Left ventricle myocardium superior (tissue), 1 donor: ENCODE results near the gene ZNF518B. TPM values are rescaled to one million over a fixed set of nuclear protein-coding genes. Genes with fewer than 3 reads are reported as not detected.
"Not testable (repeated sequence)": the region's sequence is repeated elsewhere in the genome, so short reads cannot be mapped to it uniquely, and the experiment has no call there.

Source experiments
- ATAC-seq: fragments of 200-7000 bp; cut with Tn5 transposase; one replicate; pipeline ENCODE4 v1.9.1; 2020; ENCODE audit warnings: mild to moderate bottlenecking, moderate library complexity
- DNase-seq: peaks from one replicate; pipeline ENCODE4 v3.0.0-alpha.2; 2020
- intact Hi-C: fragments of 100-400 bp; cut with micrococcal nuclease; formaldehyde crosslinking; loops from one replicate; pipeline ENCODE4 v1.11.0; 2022
- total RNA-seq: library from RNA; stranded (reverse); fragmentation: NEBNext Ultra II Directional; extraction: Animal tissue kit (Norgen Biotek cat#: 25700); gene quantifications from one replicate; pipeline ENCODE4 v1.2.1, GENCODE V29; 2021
- donor health status: DM: no; HTN: yes; CAD: no; lungs with severe emphysema.

ZNF518B gene
- total RNA-seq, 1 donor from 2014 or later = 21.8 TPM

DNA sequence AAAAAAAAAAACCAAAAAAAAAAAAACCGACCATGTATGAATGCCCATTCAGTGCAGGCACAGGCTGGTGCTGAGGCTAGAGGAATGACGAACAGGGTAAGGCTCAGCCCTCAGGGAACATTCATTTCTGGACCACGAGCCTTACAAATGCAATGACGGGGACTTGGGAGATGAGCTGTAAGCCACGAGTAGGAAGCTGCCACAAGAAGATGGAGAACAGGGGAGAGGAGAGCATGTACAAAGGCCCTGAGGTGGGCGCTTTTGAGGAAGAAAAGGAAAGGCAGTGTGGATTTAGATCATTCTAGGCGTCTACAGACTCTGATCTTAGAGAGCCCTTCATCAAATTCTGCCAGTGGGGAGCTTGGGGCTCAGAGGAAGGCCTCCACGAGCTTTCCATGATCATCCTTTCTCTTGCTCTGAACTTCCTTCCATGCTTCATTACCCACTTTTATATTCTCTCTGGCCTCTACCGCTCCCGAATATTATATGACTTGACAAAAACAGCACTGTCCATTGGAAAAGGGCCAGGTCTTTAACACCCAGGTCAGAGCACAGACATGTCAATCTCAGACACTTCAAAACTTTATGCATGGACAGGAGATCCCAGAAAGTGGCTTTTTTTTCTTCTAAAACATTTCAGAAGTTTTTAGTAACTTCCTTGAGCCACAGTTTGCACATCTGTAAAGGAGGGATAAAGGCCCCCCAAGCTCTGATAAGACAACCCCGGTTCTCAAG lies 3.3 kb upstream of the ZNF518B start:
- intact Hi-C loops = no loop called here
- ATAC-seq = no peak

DNA sequence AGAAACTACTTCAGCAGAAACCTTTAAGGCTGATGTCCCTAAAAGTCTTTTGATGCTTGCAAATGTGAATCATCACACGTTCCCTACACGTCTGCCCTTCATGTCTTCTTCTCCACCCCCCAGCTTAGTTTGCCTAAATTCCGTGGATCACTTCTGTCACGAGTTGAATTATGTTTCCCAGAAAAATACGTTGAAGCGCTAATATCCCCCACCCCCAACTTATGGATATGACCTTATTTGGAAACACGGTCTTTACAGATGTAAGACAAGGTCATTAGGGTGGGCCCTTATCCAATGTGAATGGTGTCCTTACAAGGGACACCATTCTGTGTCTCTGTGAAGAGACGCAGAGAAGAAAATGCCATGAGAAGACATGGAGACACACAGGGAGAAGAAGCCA lies 2.1 kb upstream of the ZNF518B start:
- intact Hi-C loops = no loop called here
- DNase-seq (no peak), ATAC-seq (no peak)

More for the DNA sequence above, 3.3 kb upstream of the ZNF518B start:
- DNase-seq = no peak

DNA sequence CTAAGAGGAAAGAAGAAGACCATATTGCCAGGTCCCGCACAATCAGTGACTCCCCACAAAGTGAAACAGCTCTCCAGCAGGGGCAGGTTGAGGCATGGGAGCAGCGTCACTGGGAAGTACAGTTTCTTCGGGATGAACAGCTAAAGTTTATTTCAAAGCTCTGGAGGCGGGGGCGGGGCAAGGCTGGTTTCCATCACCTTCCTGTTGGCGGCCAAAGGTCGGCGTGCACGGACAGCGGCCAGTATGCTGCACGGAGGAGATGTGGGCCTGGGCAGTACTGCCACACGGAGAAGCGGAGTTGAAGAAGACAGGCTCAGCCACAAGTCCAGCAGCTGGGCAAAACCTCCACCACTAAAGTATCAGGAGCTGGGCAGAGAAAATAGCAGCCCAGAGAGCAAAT lies 951 bp upstream of the ZNF518B start:
- no peak for DNase-seq
- intact Hi-C loops = no loop called here
- ATAC-seq = no peak

DNA sequence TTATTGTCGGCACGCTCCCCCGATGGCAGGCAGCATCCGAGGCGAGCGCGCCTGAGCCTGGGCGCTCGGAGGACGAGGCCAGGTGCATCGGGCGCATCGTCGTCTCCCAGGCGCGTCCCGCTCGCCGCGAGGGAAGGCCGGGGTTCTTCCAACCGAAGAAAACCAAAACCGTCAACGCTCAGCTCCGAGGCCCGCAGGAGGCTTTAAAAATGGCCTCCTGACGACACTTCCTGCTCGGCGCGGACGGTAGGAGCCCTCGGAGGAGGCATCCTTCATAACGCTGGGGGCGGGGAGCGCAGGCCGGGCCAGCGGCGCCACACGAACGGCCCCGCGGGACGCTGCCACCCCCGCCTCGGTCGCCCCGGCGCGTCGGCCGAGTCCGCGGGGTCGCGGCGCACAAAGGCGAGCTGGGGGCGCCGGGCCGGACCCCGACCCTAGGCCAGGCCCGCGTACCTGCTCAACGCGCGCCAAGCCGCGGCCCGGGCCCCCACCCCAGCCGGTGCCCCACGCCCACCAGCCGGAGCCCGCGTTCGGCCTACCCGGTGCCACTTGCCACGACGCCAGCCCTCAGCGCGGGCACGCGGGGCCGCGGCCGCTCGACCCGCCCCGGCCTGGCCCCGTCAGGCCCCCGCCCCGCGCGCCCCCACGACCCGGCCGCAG lies 501 bp downstream of the ZNF518B start:
- intact Hi-C loops = no loop called here
- peak; percentile 58 for ATAC-seq
- DNase-seq = peak; percentile 75

DNA sequence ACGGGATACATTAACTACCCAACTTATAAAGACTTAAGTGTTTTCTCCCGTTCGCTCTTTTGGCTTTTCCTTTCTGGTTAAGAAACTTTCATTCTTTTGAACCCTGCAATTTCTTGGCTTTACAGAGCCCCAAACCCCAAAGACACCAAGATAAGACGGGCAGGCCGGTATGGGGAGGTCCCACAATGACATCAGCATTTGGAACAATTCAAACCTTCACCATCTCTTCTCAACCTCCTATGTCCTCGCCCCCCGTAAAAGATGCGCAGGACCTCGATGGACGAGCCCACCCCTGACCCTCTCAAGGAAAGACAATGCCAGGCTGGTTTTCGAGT lies 999 bp downstream of the ZNF518B start:
- no peak for ATAC-seq
- intact Hi-C loops = no loop called here
- no peak for DNase-seq

DNA sequence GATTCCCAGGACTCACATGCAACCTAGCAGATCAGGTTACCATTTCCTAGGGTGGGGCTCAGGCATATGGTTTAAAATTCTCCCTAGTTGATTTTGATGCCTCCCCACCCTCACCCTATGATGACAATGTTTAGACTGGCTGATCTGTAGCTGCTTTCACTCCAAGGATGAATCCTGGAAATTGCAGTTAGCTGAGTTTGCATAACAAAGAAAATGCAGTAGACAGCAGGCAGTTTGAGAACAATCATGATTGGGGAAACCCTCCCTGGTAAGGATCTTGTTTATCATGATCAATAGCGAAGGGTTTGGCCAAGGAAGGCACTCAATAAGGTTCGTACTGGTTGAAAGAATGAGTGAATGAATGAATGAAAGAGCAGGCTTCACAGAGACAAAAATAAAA lies 2.1 kb downstream of the ZNF518B start:
- DNase-seq (no peak), ATAC-seq (no peak)
- intact Hi-C loops = no loop called here

DNA sequence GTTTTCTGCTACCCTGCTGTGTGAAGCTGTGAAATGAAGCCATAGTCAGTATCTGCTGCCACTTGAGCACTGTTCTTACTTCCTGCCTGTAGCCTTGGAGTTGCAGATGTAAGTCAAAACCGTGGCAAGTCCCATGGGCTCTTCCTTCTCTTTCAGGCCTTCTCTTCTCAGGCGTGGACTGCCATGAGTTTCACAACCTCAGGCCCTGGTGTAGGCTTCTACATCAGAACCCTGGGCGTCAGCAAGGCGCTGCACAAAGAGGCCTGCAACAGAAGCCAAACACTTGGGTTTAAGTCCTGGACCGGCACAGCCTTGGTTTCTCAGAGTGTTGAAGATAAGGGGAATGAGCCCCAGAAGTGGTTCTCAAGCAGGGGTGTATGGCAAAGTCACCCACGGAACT lies 2.5 kb downstream of the ZNF518B start:
- intact Hi-C loops = no loop called here
- DNase-seq (no peak), ATAC-seq (no peak)

DNA sequence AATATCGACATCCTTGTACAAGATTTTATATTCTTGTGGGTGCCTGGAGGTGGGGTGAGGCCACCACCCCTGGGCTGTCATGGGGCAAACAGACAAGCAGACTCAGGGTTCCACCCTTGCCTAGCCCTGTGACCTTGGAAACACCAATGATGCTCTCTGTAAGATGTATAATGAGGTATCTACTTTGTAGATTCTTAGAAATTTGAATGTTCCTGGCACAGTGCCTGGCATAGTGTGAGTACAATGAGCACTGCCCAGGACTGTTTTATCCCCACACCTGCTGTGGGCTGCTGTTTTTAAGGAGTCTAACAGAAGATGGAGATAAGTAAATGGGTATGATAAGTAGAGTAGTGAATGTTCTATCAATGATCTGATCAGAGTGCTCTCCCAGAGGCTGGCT lies 3.1 kb downstream of the ZNF518B start:
- ATAC-seq (no peak), DNase-seq (no peak)
- intact Hi-C loops = no loop called here

DNA sequence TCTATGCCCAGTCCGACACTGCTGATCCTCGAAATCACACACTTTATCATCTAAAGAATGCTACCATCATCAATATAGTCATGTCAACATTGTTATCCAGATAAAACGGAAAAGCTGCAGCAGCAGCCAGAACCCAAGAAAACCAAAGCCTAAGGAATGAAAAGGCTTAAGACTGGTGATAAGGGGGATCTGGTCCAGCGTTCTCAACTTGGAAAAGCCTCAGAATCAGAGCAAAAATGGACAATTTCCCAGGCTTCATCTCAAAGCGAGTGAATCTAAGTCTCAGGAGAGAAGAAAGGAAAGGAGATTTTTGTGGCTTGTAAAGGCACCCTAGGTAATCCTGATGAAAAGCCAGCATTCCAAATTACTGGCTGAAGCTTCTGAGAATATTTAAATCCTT lies 8.2 kb downstream of the ZNF518B start:
- no peak for DNase-seq
- ATAC-seq = no peak
- intact Hi-C loops = no loop called here

DNA sequence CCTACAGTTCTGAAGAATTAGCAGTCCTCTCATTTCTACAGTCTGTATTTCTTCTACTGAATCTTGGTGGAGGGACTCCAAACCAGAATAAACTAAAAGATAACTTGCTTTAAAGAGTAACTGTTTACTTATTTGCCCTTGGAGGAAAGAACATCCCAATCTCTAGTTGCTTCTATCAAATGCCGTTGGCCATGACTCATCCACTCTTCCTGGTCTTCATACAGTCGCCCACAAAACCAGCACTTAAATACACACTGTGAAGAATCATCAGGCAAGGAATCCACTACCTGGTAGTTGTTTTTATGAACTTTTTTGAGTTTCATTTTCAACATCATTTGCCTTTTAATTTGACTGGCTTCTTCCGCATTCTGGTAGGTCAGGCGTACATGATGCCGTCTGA lies 14.2 kb downstream of the ZNF518B start:
- no peak for ATAC-seq
- intact Hi-C loops = no loop called here
- DNase-seq = no peak

DNA sequence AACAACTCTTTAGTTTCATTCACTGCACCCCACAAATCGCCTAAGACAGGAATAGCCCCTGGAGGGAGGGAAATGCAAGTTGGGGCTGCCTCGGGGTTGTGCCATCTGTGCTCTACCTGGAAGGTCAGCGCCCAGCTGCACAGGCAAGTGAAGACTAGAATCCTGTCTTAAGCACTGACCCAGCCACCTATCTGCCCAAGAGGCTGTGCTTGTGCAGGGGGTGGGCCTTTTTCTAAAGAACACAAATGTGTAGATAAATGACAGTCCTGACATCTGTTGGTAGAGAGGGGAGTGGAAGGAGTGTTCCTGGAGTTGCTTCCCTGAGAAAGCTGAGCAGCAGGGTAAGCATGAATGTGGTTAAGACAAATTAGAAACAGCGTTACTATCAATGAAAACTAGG lies 15.7 kb downstream of the ZNF518B start:
- DNase-seq (no peak), ATAC-seq (no peak)
- intact Hi-C loops = no loop called here

DNA sequence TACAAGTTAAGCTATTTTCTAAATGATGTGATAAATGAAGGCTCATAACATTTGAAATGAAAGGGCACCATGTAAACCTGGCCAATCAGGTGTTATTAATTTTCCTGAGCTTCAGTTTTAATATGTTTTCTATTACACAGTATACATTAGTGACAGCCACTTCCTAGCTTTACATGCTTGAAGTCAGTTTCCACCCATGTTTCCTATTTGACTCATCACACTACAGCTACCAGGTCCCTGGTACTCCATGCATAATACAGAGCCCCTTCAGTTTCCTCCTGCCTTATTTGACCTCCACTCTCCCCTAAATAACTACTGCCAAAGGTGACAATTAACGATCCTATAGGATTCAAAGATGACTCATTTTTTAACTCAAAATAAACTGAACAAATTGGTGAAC lies 18.3 kb downstream of the ZNF518B start:
- no peak for ATAC-seq
- no peak for DNase-seq
- intact Hi-C loops = no loop called here

DNA sequence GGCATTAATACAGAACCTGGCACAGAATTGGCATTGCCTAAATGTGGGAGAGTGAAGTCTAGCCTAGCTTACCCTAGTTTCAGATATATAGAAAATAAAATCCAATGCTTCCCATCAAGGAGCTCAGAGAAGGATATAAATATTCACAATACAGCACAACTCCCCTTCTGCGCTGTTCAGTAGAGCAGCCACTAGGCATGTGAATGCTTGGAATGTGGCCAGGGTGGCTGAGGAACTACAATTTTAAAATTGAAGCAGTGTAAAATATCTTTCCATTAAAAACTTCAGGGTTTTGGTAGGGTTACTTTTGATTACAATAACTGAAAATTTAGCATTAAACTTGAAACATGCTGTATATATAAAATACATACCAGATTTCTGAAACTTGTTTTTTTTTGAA lies 19.5 kb downstream of the ZNF518B start:
- DNase-seq (no peak), ATAC-seq (no peak)
- intact Hi-C loops = no loop called here

DNA sequence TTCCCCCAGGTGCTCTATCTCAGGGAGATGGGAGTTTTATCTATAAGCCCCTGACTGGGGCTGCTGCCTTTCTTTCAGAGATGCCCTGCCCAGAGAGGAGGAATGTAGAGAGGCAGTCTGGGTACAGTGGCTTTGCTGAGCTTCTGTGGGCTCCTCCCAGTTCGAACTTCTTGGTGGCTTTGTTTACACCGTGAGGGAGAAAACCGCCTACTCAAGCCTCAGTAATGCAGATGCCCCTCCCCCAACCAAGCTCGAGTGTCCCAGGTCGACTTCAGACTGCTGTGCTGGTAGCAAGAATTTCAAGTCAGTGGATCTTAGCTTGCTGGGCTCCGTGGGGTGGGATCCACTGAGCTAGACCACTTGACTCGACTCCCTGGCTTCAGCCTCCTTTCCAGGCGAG lies 29.5 kb downstream of the ZNF518B start:
- DNase-seq, ATAC-seq, intact Hi-C loops: not testable (repeated sequence)

DNA sequence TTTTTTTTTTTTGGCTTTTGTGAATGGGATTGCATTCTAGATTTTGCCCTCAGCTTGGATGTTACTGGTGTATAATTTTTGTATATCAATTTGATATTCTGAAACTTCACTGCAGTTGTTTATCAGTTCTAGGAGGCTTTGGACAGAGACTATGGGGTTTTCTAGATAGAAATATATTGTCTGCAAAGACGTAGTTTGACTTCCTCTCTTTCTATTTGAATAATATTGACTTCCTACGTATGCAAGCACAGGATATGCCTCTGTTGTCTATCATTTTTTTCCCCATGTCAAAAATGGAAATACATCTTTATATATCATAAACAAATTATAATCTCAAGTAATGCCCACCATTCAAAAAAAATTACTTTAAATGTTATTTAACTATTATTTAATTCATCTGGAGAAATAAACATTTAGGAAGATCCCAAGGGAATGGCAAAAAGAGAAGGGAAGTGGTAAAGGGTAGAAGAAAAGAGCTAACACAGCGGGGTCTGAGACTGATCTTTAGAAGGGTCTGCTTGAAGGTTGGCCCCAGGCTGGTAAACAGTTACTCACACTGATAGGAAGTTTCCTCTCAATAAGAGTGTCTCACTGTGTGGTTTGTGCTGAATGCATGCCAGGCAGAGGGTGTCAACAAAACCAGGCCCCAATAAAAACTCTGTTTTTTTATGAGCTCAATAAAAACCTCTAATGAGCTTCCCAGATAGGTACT lies 35.7 kb downstream of the ZNF518B start:
- no peak for ATAC-seq
- no peak for DNase-seq
- intact Hi-C loops = no loop called here

DNA sequence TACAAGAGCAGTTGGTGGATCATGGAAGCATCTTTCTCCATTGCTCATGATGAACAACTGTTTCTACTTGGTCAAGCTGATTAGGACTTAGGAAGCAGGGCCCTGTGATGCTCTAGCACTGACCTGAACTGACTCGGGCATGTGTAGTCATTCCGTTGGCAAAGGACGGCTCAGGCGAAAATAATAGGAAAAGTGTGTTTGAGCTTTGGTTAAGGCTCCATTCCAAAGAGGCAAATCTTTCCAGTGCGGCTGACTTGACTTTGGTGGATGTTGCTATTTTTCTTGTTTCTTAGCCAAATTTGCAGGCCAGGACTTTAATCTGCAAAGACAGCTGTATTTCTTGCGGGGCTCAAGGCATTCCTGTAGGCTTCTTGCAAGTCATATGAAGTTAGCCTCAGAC lies 39.5 kb downstream of the ZNF518B start:
- intact Hi-C loops = no loop called here
- DNase-seq (no peak), ATAC-seq (no peak)

DNA sequence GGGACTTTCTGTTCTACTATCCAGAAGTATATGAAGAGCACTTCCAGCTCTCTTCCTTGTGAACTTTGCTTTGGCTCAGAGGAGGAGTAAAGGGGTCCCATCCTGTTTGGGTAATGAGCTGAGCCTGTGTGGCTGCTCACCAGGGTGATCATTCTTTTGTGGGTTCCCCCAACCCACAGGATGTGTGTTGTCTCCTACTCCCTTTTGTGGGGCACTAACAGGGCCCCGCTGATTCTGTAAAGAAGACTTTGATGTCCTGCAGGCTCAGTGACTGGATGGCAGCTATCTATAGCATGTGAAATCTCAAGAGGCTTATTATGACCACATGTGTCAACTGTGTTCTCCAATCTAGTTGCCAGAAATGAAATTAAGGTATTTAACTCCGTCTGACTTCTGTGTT lies 40.8 kb downstream of the ZNF518B start:
- intact Hi-C loops = no loop called here
- DNase-seq = no peak

DNA sequence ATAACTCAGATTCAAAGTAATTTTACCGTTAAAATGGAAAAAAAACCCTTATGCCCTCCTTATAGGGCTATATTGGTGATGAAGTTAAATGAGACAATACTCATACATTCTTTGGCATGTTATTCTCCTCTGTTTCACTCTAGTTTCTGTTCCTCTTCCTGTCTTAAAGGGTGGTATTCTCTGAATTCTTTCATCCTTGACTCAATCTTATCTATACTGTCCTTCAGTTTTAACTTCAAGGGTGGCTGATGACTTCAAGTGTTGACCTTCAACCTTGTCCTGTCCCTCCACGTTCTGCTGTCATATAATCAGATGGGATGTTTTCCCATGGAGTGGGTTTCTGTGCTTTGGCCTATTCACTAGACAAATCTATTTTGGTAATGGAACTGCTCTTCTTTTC lies 44.0 kb downstream of the ZNF518B start:
- DNase-seq (no peak), ATAC-seq (no peak)
- intact Hi-C loops = no loop called here

More for the DNA sequence above, 40.8 kb downstream of the ZNF518B start:
- no peak for ATAC-seq

DNA sequence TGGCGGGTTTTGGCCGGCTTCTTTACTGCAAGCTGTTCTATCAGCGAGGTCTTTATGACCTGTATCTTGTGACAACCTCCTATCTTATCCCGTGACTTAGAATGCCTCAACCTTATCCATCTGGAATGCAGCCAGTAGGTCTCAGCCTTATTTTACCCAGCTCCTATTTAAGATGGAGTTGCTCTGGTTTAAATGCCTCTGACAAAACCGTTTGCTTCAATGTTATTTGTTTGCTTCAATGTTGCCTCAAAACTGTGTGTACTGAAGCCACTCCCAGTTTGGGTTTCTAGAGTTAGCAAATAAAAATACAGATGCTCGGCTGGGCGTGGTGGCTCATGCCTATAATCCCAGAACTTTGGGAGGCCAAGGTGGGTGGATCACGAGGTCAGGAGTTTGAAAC lies 51.6 kb downstream of the ZNF518B start:
- no peak for ATAC-seq
- intact Hi-C loops = no loop called here
- no peak for DNase-seq

DNA sequence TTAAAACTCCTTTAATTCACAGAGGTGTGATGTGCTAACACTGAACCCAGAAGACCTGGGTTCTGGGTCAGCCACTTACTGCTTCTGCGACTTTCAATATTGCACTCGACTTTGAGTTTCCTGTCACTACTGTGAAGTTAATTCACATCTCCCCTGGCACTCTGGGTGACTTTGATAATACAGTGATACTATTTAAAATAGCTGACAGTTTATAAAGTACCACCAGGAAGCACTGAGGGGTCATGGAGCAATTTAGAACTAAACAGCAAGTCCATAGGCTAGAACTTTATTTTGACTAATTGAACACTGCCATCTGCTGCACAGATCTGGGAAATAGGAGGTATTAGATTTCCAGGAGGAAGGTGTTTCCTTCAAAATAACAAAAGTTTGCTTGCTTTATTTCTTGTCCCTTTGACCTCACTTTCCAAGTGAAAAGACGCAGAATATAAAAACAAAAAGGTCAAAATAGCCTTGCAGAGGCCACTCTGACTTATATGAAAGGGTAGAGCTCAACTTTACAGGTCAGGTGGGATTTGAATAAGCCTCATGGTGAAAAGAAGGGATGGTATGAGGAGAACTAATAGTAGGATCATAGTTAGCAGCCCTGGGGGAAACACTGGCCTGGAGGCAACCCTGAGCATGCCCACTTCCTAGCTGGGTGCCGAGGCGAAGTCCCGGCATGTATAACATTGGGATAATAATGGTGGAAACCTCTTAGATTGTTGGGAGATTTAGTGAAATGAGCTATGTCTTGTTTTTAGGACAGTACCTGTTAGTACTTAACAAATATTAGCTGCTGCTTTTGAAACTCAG lies 53.4 kb downstream of the ZNF518B start:
- DNase-seq (no peak), ATAC-seq (peak; percentile 57)
- intact Hi-C loops = loop anchor here (5.0 kb wide), 1 partner anchor 242 kb away; no protein-coding TSS in a partner anchor
